Parathyroid adenoma (tissue), 2 donors: ENCODE data around the gene SPTBN2.

Experiments
- H2AFZ ChIP-seq: fragments of 300-600 bp; sonication (generic); one replicate; pipeline ENCODE4 v1.7.0; 2017; ENCODE audit warnings: antibody characterized with exemption, mild to moderate bottlenecking
- H3K27ac ChIP-seq: fragments of 300-600 bp; sonication (generic); one replicate; pipeline ENCODE4 v1.7.0; 2017
- H3K27me3 ChIP-seq: fragments of 300-600 bp; sonication (generic); one replicate; pipeline ENCODE4 v1.7.0; 2017; ENCODE audit warnings: low read length; ENCODE audit not compliant: control insufficient read depth, insufficient read depth
- H3K36me3 ChIP-seq: fragments of 300-600 bp; sonication (generic); one replicate; pipeline ENCODE4 v1.7.0; 2017; ENCODE audit warnings: low read length; ENCODE audit not compliant: control insufficient read depth, insufficient read depth
- H3K4me1 ChIP-seq: fragments of 300-600 bp; sonication (generic); one replicate; pipeline ENCODE4 v1.7.0; 2017; ENCODE audit warnings: control low read depth
- H3K4me2 ChIP-seq: fragments of 300-600 bp; sonication (generic); one replicate; pipeline ENCODE4 v1.7.0; 2017; ENCODE audit warnings: low read length
- H3K4me3 ChIP-seq: fragments of 300-600 bp; sonication (generic); one replicate; pipeline ENCODE4 v1.7.0; 2017; ENCODE audit warnings: low read depth, low read length
- H3K79me2 ChIP-seq: fragments of 300-600 bp; sonication (generic); one replicate; pipeline ENCODE4 v1.7.0; 2017; ENCODE audit warnings: control low read depth
- H3K9ac ChIP-seq: fragments of 300-600 bp; sonication (generic); one replicate; pipeline ENCODE4 v1.7.0; 2017; ENCODE audit warnings: mild to moderate bottlenecking
- H3K9me3 ChIP-seq: fragments of 300-600 bp; sonication (generic); one replicate; pipeline ENCODE4 v1.7.0; 2017; ENCODE audit warnings: low read length; ENCODE audit not compliant: control insufficient read depth
- TF ChIP-seq, protein P1 (sequence below): fragments of 300-600 bp; sonication (generic); IDR thresholded peaks from one replicate; pipeline ENCODE4 v1.7.0; 2017; ENCODE audit warnings: antibody characterized with exemption, mild to moderate bottlenecking
- donor health status: primary hyperparathyroidism.

SPTBN2 gene

DNA sequence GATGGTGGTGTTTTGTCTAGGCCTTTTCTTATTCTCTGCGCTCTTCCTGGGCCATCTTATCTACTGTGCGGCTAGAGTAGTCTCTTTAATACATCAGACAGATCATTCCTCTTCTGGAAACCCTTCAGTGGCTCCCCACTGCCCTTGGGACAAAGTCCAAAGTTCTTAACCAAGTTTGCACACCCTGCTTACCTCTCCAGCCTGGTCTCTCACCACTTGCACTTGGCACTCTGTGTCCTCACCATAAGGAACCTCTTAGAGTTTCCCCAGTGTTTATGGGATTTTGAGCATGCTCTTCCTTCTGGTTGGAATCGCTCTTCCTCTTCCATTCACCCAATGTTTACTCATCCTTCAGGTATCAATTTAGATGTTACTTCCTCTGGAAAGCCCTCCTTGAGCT is 5.2 kb upstream of the SPTBN2 start:
- Histone ChIP-seq H3K4me1 (no peaks in the 10 kb centered on the region), H3K27ac (no peak overlapping the region), H3K79me2 (no peaks in the 10 kb centered on the region), H3K9ac (no peak overlapping the region), H2AFZ (no peak overlapping the region), H3K4me3 (no peak overlapping the region), H3K27me3 (no peaks in the 10 kb centered on the region), H3K36me3 (no peaks in the 10 kb centered on the region), H3K4me2 (no peak overlapping the region), H3K9me3 (no peaks in the 10 kb centered on the region)
- TF ChIP-seq, protein P1, sequence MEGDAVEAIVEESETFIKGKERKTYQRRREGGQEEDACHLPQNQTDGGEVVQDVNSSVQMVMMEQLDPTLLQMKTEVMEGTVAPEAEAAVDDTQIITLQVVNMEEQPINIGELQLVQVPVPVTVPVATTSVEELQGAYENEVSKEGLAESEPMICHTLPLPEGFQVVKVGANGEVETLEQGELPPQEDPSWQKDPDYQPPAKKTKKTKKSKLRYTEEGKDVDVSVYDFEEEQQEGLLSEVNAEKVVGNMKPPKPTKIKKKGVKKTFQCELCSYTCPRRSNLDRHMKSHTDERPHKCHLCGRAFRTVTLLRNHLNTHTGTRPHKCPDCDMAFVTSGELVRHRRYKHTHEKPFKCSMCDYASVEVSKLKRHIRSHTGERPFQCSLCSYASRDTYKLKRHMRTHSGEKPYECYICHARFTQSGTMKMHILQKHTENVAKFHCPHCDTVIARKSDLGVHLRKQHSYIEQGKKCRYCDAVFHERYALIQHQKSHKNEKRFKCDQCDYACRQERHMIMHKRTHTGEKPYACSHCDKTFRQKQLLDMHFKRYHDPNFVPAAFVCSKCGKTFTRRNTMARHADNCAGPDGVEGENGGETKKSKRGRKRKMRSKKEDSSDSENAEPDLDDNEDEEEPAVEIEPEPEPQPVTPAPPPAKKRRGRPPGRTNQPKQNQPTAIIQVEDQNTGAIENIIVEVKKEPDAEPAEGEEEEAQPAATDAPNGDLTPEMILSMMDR = no peak

DNA sequence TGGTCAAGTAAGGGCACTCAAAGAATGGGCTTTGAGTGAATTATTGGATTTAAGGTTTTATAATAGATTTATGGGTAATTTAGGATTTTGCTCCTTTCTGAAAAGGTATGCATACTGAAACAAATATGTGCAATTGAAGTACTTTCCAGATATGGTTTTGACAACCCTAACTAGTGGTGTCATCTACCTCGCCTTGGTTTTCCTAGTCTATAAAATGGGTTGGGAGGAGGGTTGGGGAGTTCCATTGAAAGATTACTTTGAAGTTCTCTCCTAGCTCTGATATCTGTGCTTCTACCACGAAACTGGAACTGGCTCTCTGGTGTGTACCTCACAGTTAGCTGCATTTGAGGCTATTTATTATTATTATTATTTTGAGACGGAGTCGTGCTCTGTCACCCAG is 431 bp upstream of the SPTBN2 start:
- no peak overlapping the region for H3K4me3 ChIP-seq

DNA sequence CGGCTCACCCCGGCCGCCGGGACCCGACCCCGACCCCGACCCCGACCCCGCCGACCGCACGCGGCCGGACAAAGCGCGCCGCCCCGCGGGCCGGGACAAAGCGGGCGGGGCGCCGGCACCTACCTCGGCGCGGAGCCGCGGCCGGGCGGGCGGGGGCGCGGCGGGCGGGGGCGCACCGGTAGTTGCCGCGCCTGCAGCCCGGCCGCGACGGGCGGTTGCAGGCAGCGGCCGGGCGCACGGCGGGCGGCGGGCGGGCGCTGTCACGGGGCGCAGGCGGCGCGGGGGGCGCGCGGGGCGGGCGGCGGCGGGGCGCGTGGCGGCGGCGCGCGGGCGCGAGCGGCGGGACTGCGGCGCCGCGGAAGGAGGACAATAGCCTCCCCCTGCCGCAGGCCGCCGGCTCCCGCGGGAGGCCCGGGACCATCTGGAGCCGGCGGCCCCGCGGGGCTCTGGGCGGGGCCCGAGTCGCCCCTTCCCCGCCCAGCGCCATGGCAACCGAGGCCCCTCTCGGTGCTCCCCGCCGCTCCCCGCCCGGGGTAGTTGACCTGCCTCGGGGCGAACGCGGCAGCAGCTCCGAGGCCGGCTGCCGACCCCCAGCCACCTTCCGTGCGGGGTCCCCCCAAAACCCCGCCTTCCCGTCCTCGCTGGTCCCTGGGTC is 851 bp downstream of the SPTBN2 start:
- no peaks in the 10 kb centered on the region for H3K9me3 ChIP-seq
- no peaks in the 10 kb centered on the region for H3K27me3 ChIP-seq
- H3K36me3 ChIP-seq = no peaks in the 10 kb centered on the region
- H3K9ac ChIP-seq = no peak overlapping the region
- H3K27ac ChIP-seq = peak overlapping the region; percentile 29
- H2AFZ ChIP-seq = peak overlapping the region; percentile 81
- TF ChIP-seq, protein P1 = no peak
- H3K79me2 ChIP-seq = no peaks in the 10 kb centered on the region
- no peaks in the 10 kb centered on the region for H3K4me1 ChIP-seq
- peak overlapping the region; percentile 46 for H3K4me3 ChIP-seq
- peak overlapping the region; percentile 69 for H3K4me2 ChIP-seq

More for the DNA sequence above, 431 bp upstream of the SPTBN2 start:
- no peak overlapping the region for H3K27ac ChIP-seq
- H3K79me2 ChIP-seq = no peaks in the 10 kb centered on the region
- H3K36me3 ChIP-seq = no peaks in the 10 kb centered on the region
- TF ChIP-seq, protein P1 = no peak
- no peaks in the 10 kb centered on the region for H3K4me1 ChIP-seq
- no peaks in the 10 kb centered on the region for H3K27me3 ChIP-seq
- no peak overlapping the region for H3K4me2 ChIP-seq
- no peak overlapping the region for H3K9ac ChIP-seq
- no peaks in the 10 kb centered on the region for H3K9me3 ChIP-seq
- peak overlapping the region; percentile 81 for H2AFZ ChIP-seq

DNA sequence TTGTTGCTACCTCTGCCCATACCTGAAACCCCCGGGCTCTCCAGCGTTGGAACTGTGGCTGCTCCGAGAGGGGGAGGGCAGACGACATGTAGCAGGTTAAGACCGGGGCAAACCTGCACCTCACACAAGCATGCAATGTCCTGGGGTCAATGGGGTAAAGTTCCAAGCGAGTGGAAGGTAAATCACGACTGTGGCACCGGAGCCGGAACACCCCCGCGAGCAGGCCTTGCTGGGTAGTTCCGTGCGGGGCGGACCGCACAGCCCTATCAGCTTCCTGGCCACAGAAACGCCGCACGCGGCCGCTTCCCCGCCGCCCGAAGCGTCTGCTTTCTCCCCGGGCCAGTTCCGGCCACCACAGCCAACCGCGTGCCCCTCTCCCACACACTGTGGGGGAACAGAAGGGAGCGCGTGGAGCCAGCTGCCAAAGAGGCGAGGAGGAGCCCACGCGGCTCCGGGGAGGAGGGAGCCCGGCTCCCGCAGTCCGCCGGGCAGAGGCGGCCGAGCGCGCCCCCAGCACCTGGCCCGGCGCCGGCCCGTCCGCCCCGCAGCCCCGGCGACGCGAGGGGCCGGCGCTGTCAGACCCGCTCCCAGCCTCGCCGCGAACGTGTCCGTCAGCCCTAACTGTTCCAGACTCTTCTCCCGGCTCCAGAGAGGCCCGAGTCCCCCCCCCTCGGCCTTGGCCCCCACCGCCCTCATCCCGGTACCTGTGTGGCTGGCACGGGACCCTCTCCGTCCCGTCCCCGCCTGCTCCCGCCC is 1.6 kb downstream of the SPTBN2 start:
- TF ChIP-seq, protein P1 = no peak
- no peaks in the 10 kb centered on the region for H3K9me3 ChIP-seq
- no peaks in the 10 kb centered on the region for H3K36me3 ChIP-seq
- H3K79me2 ChIP-seq = no peaks in the 10 kb centered on the region
- peak overlapping the region; percentile 53 for H3K4me2 ChIP-seq
- H3K9ac ChIP-seq = no peak overlapping the region
- H3K4me1 ChIP-seq = no peaks in the 10 kb centered on the region
- H3K4me3 ChIP-seq = peak overlapping the region; percentile 52
- H3K27ac ChIP-seq = no peak overlapping the region
- H3K27me3 ChIP-seq = no peaks in the 10 kb centered on the region
- peak overlapping the region; percentile 69 for H2AFZ ChIP-seq
